ENCODE measurements around the gene THSD8.

The THSD8 gene

DNA sequence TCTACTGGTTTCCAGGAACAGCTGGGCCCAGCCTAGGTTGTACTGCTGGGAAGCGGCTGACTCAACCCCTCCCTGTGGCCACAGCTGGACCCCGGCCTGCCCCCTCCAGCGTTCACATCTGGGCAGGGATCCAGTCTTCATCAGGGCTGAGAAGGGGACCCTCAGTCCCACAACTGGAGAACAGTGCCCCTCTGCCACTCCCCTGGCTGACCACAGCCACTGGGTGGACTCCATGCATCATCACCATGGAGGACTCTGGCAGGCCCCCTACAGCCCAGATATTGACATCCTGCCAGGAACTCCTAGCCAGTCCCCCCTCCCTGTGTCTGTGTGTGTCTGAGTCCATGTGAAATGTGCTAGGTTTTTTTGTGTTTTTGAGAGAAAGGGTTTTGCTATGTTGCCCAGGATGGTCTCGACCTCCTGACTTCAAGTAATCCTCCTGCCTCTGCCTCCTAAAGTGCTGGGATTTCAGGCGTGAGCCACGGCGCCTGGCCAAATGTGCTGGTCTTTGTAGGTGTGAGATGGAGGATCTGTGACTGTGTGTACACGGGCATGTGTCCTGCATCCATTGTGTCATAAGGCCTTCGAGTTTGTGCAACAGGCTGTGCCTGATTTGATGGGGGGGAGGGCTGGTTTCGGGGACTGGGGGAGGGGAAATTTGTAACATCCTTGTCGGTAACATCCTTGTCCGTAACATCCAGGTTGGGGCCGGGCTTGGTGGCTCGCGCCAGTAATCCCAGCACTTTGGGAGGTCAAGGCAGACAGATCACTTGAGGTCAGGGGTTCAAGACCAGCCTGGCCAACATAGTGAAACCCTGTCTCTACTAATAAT, 22.5 kb upstream of the THSD8 start:
- DNase-seq, result no peak

GRCh38 chr19:12782174-12782423, 19.8 kb upstream of the THSD8 start:
- DNase-seq, result peak in 1 of 2 experiments; percentile 41

DNA sequence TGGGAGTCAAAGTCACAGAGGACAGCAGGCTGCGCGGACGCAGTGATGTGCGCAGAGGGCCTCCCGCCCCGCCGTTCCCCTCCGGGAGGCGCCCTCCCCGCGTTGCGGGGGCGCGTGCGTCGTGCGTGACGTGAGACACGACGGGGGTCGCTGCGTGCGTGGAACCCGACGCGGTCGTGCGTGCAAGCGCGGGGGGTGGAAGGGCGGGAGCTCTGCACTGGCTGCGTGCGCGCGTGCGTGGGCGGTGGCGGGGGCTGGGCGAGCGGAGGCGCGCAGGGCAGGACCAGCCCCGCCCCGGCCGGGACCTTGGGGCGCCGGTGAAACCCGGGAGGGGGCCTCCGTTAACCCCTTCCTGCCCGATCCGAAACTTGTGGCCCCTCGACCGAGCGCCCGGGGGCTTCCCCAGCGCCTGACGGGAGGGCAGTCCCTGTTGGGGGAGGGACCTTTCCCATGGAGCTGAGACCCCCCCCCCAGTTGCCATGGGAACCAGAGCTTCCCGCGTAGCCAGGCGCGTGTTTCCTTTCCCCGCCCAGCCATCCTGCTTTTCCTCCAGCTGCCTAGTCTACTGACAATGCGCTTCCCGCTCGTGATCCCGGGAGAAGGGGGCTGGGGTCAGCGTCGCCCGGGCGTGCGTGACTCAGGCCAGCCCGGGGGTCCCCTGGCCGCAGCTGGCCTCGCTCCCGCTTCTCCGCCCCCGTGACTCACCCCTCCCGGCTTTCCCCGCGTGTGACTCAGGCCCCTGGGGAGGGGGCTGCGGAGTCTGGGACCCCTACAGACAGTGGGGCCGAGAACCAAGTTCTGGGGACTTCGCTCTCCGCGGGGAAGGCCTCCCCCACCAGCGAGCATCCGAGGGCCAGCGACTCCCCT, 19.2 kb upstream of the THSD8 start:
- DNase-seq, result peak; percentile 41 to 66

DNA sequence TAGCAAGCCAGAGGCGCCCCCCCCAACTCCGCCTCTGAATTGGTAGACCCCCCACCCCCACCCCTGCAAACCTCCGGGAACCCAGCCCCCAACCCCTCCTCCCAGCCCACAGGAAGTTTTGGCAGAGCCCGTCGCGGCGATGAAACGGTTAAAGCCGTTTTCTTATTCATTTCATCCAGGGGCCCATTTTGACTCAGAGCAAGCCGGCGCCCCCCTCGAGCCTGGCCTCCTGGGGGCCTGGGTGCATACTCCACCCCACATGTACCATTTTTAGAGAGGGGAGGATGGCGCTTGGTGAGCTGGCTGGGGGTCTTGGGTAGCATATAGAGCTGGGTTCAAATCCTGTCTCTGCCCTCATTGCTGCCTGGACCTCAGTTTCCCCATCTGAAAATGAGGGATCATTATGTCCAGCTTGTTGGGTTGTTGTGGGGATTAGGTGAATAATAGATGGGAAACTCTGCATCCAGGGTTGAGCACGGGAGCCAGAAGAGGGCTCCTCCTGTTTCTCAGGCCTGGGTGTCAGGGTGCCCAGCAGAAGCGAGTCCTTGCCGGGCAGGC, 18.5 kb upstream of the THSD8 start:
- DNase-seq, result no peak

- no peak for DNase-seq
These were observed 17.9 kb upstream of the THSD8 start for GRCh38 chr19:12783849-12784393.

DNA sequence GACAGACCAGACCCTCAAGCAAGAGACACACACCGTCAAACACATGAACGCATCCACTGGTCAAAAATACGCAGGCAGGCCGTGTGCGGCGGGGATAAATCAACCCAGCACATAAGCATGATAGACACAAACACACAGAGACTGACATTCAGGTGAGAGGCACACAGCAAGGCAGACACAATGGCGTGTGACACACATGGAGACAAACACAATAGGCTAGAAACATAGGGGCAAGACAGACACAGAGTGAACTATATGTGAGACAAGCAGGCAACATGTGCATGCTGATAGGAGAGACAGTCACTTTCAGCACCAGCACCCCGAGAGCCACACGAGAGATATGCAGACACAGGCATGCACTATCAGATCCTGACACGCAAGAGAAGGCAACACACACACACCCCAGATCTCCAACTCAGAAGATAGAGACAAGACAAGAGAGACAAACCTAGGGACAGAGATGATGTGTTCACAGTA, 17.4 kb upstream of the THSD8 start:
- DNase-seq, result no peak

DNA sequence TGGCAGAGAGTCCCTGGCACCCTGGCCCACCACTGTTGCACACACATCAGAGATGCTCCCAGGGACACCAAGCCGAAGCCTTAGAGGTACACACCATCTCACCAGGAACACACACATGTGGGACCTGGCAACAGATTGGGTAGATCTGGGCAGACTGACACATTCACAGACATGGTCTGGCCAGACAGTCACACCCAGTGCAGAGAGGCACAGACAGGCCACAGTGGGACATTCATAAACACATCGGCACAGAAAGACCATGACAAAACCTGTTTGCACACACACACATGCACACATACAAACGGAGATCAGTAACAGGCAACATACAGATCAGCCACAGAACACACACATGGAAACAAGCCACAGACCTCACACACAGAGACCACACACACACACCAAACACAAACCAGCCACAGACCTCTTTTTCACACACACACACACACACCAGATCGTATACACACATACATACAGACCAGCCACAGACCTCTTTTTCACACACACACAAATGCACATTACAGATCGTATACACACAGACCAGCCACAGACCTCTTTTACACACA, 16.9 kb upstream of the THSD8 start:
- DNase-seq, result no peak

- DNase-seq, result peak; percentile 56 to 59
These were observed 16.3 kb upstream of the THSD8 start for GRCh38 chr19:12785431-12786031.

- DNase-seq, result peak; percentile 66 to 69
These were observed 15.6 kb upstream of the THSD8 start for GRCh38 chr19:12786141-12786870.

DNA sequence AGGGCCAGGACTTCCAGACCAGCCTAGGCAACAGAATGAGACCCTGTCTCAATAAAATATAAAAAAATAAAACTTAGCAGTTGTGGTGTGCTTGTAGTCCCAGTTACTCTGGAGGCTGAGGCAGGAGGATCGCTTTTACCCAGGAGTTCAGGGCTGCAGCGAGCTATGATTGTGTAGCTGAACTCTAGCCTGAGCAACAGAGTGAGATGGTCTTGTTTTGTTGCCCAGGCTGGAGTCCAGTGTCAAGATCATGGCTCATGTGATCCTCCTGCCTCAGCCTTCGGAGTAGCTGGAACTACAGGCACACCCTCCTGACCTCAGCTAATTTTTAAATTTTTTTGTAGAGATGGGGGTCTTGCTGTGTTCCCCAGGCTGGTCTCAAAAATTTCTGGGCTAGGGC, 14.9 kb upstream of the THSD8 start:
- no peak for DNase-seq

DNA sequence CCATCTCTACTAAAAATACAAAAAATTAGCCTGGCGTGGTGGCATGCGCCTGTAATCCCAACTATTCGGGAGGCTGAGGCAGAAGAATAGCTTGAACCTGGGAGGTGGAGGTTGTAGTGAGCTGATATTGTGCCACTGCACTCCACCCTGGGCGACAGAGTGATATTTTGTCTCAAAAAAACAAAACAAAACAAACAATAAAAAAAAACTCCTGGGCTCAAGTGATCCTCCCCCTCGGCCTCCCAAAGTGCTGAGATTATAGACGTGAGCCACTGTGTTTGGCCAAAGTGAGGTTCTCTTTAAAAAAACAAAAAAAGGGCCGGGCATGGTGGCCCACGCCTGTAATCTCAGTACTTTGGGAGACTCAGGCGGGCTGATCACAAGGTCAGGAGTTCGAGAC, 14.4 kb upstream of the THSD8 start:
- DNase-seq, result no peak

DNA sequence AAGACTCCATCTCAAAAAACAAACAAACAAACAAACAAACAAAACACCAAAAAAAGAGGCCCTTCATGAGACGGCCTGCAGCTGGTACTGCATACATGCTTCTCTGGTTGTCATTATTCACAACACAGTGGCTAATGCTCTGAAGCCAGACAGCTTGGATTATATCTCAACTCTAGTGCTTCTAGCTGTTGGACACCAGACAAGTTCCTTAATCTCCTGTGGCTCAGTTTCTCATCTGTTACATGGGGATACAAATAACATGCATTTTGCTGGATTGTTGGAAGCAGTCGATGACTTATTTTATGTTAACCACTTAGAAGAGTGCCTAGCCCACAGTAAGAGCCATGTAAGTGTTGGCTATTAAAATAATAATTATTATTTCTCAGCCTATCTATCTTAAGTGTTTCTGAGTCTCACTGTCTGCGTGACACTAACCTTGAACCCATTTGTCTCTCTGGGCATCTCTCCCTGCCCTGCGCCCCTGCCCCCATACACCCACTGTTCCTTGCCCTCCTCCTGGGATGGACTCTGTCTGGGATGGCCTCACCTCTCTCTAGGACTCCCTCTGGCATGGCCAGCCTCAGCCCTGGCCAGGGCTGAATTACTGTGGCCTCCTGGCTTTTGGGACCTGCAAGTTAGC, 13.7 kb upstream of the THSD8 start:
- no peak for DNase-seq

DNA sequence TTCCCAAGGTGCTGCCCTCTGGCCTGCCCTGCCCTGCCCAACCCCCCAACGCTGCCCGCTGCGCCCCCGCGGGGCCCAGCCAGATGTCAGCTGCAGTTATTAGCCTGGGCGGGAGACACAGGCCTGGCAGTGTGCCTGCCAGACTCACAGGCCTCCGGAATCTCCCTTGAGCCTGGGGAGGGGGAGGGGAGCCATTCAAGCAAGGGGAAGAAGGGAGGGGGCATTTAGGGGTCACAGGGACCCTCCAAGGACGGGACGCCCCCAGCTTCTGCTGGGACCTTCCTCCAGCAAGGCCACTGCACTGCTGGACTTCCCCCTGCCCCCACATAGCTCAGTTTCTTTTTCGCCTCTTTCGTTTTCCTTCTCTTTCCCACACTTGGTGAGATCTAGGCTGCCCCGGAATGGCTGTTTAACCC, 13.2 kb upstream of the THSD8 start:
- peak in 1 of 2 experiments; percentile 23 for DNase-seq

DNA sequence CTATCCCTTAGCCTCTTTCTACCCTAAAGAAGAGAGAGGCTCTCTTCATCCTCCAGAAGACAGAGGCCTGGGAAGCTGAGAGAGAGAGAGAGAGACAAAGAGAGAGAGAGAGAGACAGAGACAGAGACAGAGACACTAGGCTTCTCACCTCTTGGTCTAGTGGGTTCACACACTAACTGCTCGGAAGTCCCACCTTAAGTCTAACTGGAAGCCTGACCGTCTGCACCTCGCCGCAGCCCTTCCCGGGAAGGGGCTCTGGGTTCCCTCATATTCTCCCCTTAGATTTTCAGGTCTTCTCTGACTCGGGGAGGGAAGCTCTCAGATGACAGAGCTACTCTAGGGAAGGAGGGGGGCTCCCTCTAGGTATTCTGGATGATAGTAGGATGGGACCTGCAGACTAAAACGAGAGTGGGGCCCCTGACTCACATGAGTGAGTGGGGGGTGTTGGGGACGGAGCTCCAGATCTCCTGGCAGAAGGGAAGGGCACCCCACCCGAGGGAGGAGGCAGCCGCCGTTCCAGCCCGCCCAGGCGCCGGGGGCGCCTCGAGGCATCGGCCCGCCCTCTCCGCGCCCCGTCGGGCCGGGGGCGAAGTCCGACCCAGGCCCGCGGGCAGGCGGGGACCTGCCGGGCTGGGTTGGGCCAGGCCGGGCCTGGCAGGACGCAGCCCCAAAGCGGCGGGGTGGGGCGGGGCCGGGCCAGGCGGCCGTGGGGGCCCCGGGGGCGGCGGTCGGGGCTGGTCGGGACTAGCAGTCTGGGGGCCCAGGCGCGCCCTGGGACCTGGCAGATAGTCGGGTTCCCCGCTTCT, 12.6 kb upstream of the THSD8 start:
- DNase-seq, result no peak

DNA sequence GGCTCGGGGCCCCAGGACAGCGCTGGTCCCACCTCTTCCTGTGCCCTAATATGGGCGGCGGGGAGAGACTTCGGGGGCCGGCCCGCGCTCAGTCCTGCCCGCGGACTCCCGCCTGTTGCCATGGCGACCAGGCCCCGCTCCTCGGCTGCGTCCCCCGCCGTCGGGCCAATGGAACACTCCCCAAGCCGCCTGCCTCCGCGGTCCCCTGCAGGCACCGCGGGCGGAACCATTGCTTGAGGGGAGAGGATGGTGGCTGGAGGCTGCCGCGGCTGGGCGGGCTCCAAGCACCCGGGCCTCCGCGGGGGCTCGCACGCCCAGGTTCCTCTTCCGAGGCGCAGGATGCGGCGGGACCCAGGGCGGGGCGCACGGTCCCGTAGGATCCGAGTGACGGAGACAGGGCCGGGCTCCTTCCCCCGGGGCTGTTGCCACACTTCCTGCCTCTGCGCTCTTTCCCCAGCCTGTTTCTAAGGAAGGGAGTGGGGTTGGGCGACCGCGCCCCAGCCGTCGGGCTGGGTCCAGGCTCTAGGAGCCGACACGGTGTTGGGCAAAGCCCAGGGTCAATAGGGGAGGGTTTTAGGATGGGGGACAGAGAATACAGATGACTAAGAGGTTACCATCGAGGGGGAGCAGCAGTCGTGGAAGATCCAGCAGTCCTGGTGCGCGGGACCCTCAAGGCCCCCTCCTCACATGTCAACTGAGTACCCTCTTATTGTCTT, 11.8 kb upstream of the THSD8 start:
- DNase-seq, result peak; percentile 96 to 100

- DNase-seq, result no peak
These were observed 11.1 kb upstream of the THSD8 start for GRCh38 chr19:12790628-12791344.

DNA sequence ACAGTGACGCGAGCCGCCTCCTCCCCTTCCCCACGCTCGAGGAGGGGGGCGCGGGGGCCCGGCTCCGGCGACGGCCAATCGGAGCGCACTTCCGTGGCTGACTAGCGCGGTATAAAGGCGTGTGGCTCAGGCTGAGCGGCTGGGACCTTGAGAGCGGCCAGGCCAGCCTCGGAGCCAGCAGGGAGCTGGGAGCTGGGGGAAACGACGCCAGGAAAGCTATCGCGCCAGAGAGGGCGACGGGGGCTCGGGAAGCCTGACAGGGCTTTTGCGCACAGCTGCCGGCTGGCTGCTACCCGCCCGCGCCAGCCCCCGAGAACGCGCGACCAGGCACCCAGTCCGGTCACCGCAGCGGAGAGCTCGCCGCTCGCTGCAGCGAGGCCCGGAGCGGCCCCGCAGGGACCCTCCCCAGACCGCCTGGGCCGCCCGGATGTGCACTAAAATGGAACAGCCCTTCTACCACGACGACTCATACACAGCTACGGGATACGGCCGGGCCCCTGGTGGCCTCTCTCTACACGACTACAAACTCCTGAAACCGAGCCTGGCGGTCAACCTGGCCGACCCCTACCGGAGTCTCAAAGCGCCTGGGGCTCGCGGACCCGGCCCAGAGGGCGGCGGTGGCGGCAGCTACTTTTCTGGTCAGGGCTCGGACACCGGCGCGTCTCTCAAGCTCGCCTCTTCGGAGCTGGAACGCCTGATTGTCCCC, 10.4 kb upstream of the THSD8 start, which contains the start of gene JUNB:
JUNB (plus strand) TSS at position 142 of the 706 bp plus-strand sequence; CDS start at position 428, 286 bp downstream.
- DNase-seq, result peak; percentile 80 to 86

All from AML-193 (cell line).